ENCODE data around the gene SPAG5. TPM values are rescaled to one million over a fixed set of nuclear protein-coding genes. Genes with fewer than 3 reads are reported as not detected.

The SPAG5 gene
- total RNA-seq, 1 experiment from 2014 or later: 113 TPM

DNA sequence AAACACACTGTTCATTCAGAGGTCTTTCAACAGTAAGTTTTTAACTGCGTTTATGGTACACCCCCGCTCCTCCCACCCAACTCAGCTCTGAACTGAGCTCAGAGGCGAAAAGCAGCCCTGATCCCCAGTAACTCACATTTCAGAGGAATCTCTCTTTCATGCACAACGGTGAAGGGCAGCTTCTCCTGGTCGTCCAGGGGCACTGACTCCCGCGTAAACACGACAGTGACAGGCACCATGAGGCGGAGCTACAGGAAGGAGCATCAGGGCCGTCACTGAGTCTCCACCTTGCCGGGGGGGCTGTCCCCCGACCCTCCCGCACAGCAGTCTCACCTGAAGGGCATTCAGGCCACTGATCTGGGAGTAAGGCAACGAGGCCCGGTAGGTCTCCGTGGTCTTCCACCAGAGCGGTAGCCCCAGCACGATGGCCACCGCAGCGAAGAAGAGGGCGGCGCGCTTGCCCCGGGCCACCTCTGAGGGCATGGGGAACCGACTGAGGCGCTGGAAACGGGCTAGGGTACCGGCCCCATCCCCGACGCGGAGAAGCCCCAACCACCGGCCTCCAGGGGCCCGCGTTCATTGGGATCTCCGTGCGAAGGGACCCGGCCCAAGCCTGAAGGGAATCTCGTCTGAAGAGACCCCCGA, 28.0 kb downstream of the SPAG5 start:
- Histone ChIP-seq H3K4me3 (ENCODE audit: low read depth, low read length) (peak overlapping the region; percentile 62), H3K36me3 (ENCODE audit: control insufficient read depth, insufficient read depth, low read length) (no peaks in the 10 kb centered on the region; the same call in 1 of the 2 replicates), H3K27me3 (replicated peaks; ENCODE audit: control insufficient read depth, insufficient read depth, low read length) (no peaks in the 10 kb centered on the region), H3K4me1 (peaks cover 21% of the 10 kb centered on the region), H3K9me3 (no peaks in the 10 kb centered on the region)
- Mint-ChIP-seq H3K27me3 (ENCODE audit: insufficient read depth, unreplicated experiment) (no peaks in the 10 kb centered on the region), H3K9me3 (ENCODE audit: unreplicated experiment) (no peaks in the 10 kb centered on the region), H3K27ac (ENCODE audit: unreplicated experiment) (peak overlapping the region; percentile 85), H3K4me1 (ENCODE audit: low read depth, unreplicated experiment) (peaks cover 13% of the 10 kb centered on the region), H3K36me3 (ENCODE audit: insufficient read depth, unreplicated experiment) (peaks cover 14% of the 10 kb centered on the region), H3K4me3 (ENCODE audit: unreplicated experiment) (peak overlapping the region; percentile 89)
- intact Hi-C loops (cut with micrococcal nuclease; ENCODE audit: unreplicated experiment): loop anchor here (10.0 kb wide), 1 partner anchor 236 kb away; the partner anchor contains the start of genes IFT20 and TNFAIP1
- POLR2A ChIA-PET: interaction anchor here (0.6 to 2.2 kb wide), 10 partner anchors 20 to 205 kb away, joined by 3 to 8 read pairs (median 4); partner anchors contain the start of genes BLTP2, RPL23A, SDF2 and SUPT6H
- TF ChIP-seq, protein P1, sequence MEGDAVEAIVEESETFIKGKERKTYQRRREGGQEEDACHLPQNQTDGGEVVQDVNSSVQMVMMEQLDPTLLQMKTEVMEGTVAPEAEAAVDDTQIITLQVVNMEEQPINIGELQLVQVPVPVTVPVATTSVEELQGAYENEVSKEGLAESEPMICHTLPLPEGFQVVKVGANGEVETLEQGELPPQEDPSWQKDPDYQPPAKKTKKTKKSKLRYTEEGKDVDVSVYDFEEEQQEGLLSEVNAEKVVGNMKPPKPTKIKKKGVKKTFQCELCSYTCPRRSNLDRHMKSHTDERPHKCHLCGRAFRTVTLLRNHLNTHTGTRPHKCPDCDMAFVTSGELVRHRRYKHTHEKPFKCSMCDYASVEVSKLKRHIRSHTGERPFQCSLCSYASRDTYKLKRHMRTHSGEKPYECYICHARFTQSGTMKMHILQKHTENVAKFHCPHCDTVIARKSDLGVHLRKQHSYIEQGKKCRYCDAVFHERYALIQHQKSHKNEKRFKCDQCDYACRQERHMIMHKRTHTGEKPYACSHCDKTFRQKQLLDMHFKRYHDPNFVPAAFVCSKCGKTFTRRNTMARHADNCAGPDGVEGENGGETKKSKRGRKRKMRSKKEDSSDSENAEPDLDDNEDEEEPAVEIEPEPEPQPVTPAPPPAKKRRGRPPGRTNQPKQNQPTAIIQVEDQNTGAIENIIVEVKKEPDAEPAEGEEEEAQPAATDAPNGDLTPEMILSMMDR (IDR thresholded peaks at IDR 0.05; ENCODE audit: insufficient read depth in 1 of 2, low read depth in 1 of 2, low read length in 1 of 2, severe bottlenecking in 1 of 2, unreplicated experiment in 1 of 2): no peak
- BruUV-seq (replicated peaks): no TSS peak
- peak; percentile 64 to 67 for DNase-seq
- CTCF ChIA-PET: interaction anchor here (0.9 to 2.0 kb wide), 7 partner anchors 19 to 235 kb away, joined by 3 to 6 read pairs (median 4); partner anchors contain the start of genes BLTP2, IFT20, TNFAIP1 and VTN

DNA sequence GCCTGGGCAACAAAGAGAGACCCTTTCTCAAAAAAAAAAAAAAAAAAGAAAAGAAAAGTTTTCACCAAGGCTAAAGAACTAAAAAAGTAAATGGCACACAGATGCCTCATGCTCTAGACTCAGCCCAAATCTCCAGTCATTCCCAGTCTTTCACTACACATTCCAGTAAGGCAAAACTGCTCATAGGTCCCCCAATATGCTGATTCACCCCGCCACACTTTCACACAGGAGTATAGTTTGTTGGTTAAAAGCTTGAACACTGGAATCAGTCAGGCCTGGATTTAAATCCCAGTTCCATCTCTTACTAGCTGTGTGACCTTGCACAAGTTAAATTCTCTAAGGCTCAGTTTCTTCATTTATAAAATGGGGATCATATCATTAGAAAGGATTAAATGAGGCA, 29.4 kb downstream of the SPAG5 start:
- TSS peak; percentile 45 for BruUV-seq (replicated peaks)
- Histone ChIP-seq H3K4me3 (ENCODE audit: low read depth, low read length) (no peak overlapping the region), H3K4me1 (peaks cover 21% of the 10 kb centered on the region), H3K9me3 (no peaks in the 10 kb centered on the region), H3K27me3 (replicated peaks; ENCODE audit: control insufficient read depth, insufficient read depth, low read length) (no peaks in the 10 kb centered on the region), H3K36me3 (ENCODE audit: control insufficient read depth, insufficient read depth, low read length) (no peaks in the 10 kb centered on the region; the same call in 1 of the 2 replicates)
- no peak for DNase-seq
- TF ChIP-seq, protein P1 (IDR thresholded peaks at IDR 0.05; ENCODE audit: insufficient read depth in 1 of 2, low read depth in 1 of 2, low read length in 1 of 2, severe bottlenecking in 1 of 2, unreplicated experiment in 1 of 2): no peak
- POLR2A ChIA-PET: no interaction called here
- peaks cover 12% of the 10 kb centered on the region for H3K4me1 Mint-ChIP-seq (ENCODE audit: low read depth, unreplicated experiment)
- intact Hi-C loops (cut with micrococcal nuclease; ENCODE audit: unreplicated experiment): no loop called here
- H3K27me3 Mint-ChIP-seq (ENCODE audit: insufficient read depth, unreplicated experiment): no peaks in the 10 kb centered on the region
- H3K4me3 Mint-ChIP-seq (ENCODE audit: unreplicated experiment): no peak overlapping the region
- H3K9me3 Mint-ChIP-seq (ENCODE audit: unreplicated experiment): no peaks in the 10 kb centered on the region
- H3K36me3 Mint-ChIP-seq (ENCODE audit: insufficient read depth, unreplicated experiment): peaks cover 14% of the 10 kb centered on the region
- H3K27ac Mint-ChIP-seq (ENCODE audit: unreplicated experiment): no peak overlapping the region
- CTCF ChIA-PET: no interaction called here

DNA sequence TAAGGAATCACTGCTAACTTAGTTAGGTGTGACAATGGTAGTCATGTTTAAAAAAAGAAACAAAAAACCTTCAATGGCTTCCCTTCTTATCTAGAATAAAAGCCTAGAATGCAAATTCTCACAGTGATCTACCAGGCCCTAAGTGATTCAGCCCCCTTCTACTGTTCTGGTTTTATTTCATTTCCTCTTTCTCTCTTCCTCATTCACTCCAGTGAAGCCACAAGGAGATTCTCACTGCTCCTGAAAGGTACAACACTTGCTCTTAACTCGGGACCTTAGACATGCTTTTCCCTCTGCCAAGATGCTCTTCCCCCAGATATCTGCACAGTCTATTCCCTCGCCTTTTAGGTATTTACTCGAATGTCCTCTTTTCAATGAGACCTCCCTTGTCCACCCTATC, 31.2 kb downstream of the SPAG5 start:
- Mint-ChIP-seq H3K9me3 (ENCODE audit: unreplicated experiment) (no peaks in the 10 kb centered on the region), H3K36me3 (ENCODE audit: insufficient read depth, unreplicated experiment) (peaks cover 32% of the 10 kb centered on the region), H3K4me3 (ENCODE audit: unreplicated experiment) (no peak overlapping the region), H3K4me1 (ENCODE audit: low read depth, unreplicated experiment) (peaks cover 16% of the 10 kb centered on the region), H3K27ac (ENCODE audit: unreplicated experiment) (no peak overlapping the region), H3K27me3 (ENCODE audit: insufficient read depth, unreplicated experiment) (no peaks in the 10 kb centered on the region)
- ChIA-PET POLR2A (no interaction called here), CTCF (no interaction called here)
- no TSS peak for BruUV-seq (replicated peaks)
- TF ChIP-seq, protein P1 (IDR thresholded peaks at IDR 0.05; ENCODE audit: insufficient read depth in 1 of 2, low read depth in 1 of 2, low read length in 1 of 2, severe bottlenecking in 1 of 2, unreplicated experiment in 1 of 2): no peak
- intact Hi-C loops (cut with micrococcal nuclease; ENCODE audit: unreplicated experiment): no loop called here
- no peak for DNase-seq
- H3K4me1 ChIP-seq: peaks cover 25% of the 10 kb centered on the region
- H3K27me3 ChIP-seq (replicated peaks; ENCODE audit: control insufficient read depth, insufficient read depth, low read length): no peaks in the 10 kb centered on the region
- no peaks in the 10 kb centered on the region; the same call in 1 of the 2 replicates for H3K36me3 ChIP-seq (ENCODE audit: control insufficient read depth, insufficient read depth, low read length)
- no peak overlapping the region for H3K4me3 ChIP-seq (ENCODE audit: low read depth, low read length)
- H3K9me3 ChIP-seq: no peaks in the 10 kb centered on the region

All from Caco-2 (cell line).